ENCODE results near the gene CDK1. TPM values are rescaled to one million over a fixed set of nuclear protein-coding genes. Genes with fewer than 3 reads are reported as not detected.

CDK1 gene
- total RNA-seq, 1 donor from 2014 or later = 70.1 TPM

DNA sequence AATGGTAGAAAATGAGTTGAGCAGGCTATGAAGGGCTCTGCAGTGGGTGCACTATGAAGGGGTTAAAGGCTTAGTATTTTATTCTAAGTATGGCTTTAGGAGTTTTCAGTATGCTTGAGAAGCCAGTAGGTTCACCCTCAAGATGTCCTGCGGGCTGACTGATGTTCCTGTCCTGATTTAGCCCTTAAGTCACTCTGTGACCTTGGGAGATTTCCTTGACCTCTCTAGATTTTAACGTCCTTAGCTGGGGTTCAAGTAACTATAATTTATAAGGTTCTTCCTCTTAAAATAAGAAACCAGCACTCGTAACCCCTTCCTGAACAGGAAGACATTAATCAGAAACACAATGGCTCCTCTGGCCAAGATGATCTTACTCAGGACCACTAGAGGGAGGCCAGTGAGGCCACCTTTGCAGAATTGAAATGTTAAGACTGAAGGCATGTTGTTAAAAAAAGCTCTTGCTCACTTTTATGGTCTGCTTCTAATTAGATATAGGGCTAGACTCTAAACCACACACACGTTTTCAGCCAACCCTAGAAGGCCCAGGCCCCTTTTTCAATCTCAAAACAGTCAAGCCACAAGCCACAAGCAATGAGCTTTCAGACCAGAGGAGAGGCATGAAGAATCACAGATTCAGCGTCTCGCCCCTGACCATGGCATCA is 41.9 kb downstream of the CDK1 start:
- TF ChIP-seq, protein P1, sequence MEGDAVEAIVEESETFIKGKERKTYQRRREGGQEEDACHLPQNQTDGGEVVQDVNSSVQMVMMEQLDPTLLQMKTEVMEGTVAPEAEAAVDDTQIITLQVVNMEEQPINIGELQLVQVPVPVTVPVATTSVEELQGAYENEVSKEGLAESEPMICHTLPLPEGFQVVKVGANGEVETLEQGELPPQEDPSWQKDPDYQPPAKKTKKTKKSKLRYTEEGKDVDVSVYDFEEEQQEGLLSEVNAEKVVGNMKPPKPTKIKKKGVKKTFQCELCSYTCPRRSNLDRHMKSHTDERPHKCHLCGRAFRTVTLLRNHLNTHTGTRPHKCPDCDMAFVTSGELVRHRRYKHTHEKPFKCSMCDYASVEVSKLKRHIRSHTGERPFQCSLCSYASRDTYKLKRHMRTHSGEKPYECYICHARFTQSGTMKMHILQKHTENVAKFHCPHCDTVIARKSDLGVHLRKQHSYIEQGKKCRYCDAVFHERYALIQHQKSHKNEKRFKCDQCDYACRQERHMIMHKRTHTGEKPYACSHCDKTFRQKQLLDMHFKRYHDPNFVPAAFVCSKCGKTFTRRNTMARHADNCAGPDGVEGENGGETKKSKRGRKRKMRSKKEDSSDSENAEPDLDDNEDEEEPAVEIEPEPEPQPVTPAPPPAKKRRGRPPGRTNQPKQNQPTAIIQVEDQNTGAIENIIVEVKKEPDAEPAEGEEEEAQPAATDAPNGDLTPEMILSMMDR (conservative IDR thresholded peaks at IDR 0.05) = peak; percentile 66
- Mint-ChIP-seq H3K36me3 (no peaks in the 10 kb centered on the region), H3K4me3 (peak overlapping the region; percentile 72), H3K9me3 (no peaks in the 10 kb centered on the region), H3K4me1 (ENCODE audit: unreplicated experiment) (peaks cover 50% of the 10 kb centered on the region), H3K27ac (peak overlapping the region; percentile 34), H3K27me3 (peaks cover 2% of the 10 kb centered on the region)
- no peak for DNase-seq (ENCODE audit: extremely low spot score, unreplicated experiment)

DNA sequence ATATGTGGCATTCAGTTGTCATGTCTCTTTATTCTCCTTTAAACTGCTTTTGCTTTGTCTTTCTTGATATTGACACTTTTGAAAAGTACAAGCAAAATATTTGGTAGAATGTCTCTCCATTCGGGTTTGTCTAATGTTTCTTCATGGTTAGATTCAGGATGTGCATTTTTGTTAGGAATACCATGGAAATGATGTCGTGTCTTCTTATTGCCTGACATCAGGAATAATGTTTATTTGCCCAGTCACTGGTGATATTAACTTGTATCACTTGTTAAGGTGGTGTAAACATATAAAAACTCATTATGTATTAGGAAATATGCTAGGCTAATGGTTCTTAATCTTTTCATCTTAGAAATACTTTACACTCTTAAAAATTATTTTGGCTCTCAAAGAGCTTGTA is 43.4 kb downstream of the CDK1 start:
- Mint-ChIP-seq H3K9me3 (no peaks in the 10 kb centered on the region), H3K27ac (no peak overlapping the region), H3K4me3 (no peak overlapping the region), H3K27me3 (no peaks in the 10 kb centered on the region), H3K4me1 (ENCODE audit: unreplicated experiment) (peaks cover 45% of the 10 kb centered on the region), H3K36me3 (no peaks in the 10 kb centered on the region)
- TF ChIP-seq, protein P1 (conservative IDR thresholded peaks at IDR 0.05) = no peak
- DNase-seq (ENCODE audit: extremely low spot score, unreplicated experiment) = no peak

DNA sequence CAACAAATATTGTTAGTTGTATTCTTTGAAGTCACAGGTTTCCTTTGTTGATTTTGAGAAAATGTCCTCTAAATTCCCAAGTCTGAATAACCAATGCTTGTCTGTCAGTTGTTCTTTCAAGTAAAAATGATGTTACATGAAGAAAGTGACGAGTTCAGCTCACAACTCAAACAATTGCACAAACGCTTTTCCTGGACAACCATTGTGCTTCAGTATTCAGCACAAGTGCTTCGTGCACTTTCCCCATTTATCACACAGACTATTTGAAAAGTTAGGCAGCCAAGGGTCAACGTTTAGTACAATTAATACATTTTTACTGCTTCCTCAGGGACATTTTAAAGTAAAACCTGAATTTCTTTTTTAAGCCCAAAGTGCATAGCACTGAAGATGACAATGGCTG is 44.5 kb downstream of the CDK1 start:
- Mint-ChIP-seq H3K4me1 (ENCODE audit: unreplicated experiment) (peaks cover 40% of the 10 kb centered on the region), H3K36me3 (no peaks in the 10 kb centered on the region), H3K4me3 (no peak overlapping the region), H3K9me3 (no peaks in the 10 kb centered on the region), H3K27ac (no peak overlapping the region), H3K27me3 (no peaks in the 10 kb centered on the region)
- no peak for DNase-seq (ENCODE audit: extremely low spot score, unreplicated experiment)
- TF ChIP-seq, protein P1 (conservative IDR thresholded peaks at IDR 0.05) = no peak

DNA sequence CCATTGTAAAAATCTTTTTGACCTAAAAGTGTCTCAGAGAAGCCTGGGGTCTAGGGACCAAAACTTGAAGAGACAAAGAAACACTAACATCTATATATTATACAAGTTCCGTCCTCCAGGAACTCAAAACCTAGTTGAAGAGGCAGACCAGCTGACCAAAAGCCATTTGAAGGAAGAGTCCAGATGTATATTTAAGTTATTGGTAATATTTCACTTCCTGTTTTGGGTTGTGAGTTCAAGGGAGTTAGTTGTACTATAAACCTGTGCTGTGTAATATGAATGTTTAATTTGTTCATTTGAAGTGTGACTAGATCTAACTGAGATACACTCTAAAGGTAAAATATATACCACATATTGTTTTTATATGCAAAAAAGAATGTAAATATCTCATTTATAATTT is 45.0 kb downstream of the CDK1 start:
- H3K27me3 Mint-ChIP-seq = no peaks in the 10 kb centered on the region
- no peaks in the 10 kb centered on the region for H3K9me3 Mint-ChIP-seq
- no peaks in the 10 kb centered on the region for H3K36me3 Mint-ChIP-seq
- DNase-seq (ENCODE audit: extremely low spot score, unreplicated experiment) = no peak
- TF ChIP-seq, protein P1 (conservative IDR thresholded peaks at IDR 0.05) = no peak
- no peak overlapping the region for H3K27ac Mint-ChIP-seq
- H3K4me3 Mint-ChIP-seq = no peak overlapping the region
- peaks cover 45% of the 10 kb centered on the region for H3K4me1 Mint-ChIP-seq (ENCODE audit: unreplicated experiment)

DNA sequence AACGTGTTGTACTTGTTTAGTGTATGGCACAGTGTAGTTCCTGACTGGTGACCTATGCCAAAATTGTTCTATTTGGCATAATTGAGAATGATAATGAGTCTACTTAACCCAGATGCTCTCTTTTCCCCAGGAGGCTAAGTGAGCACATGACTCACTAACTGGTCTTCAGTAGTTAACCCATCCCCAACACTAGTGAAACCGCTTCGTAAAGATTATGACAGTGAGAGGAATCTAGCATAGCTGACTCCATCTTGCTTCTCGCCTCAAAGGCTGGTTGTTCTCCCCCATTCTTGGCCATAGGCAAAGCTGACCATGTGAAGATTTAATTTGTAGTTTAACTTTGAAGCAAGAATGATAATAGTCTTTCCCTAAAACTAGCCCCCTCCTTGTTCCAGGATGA is 47.2 kb downstream of the CDK1 start:
- TF ChIP-seq, protein P1 (conservative IDR thresholded peaks at IDR 0.05) = no peak
- H3K9me3 Mint-ChIP-seq = no peaks in the 10 kb centered on the region
- no peaks in the 10 kb centered on the region for H3K27me3 Mint-ChIP-seq
- peaks cover 31% of the 10 kb centered on the region for H3K4me1 Mint-ChIP-seq (ENCODE audit: unreplicated experiment)
- no peaks in the 10 kb centered on the region for H3K36me3 Mint-ChIP-seq
- no peak overlapping the region for H3K27ac Mint-ChIP-seq
- no peak for DNase-seq (ENCODE audit: extremely low spot score, unreplicated experiment)
- no peak overlapping the region for H3K4me3 Mint-ChIP-seq

Measured in type B pancreatic cell (in vitro differentiated cells).